ENCODE measurements around the gene OSM.

DNA sequence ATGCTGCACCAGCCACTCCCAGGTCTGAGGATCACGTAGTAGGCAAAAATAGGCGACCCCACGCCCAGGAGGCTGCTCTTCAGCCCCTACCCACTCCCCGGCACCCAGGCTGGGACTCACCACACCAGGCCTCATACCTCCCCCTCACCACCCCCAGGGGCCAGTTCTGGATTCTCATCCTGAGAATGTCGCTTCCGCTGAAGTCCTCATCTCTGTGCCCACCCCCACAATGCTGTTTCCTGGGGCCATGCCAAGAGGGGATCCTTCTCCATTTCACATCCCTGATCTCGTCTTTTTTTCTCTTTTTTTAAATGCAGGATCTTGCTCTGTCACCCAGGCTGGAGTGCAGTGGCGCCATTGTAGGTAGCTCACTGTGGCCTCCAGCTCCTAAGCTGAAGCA, 1.7 kb upstream of the OSM start:
- TF ChIP-seq POLR2A (IDR thresholded peaks at IDR 0.05; ENCODE audit: low read depth, low read length) (no peak), TAF1 (IDR thresholded peaks at IDR 0.05; ENCODE audit: borderline replicate concordance, low read depth, low read length) (no peak)

Data from GM12892 (cell line).